Fibroblast of gingiva (primary cell): ENCODE data around the gene COG1.
A peak's percentile ranks its signal among the peaks of the same experiment; 100 is the strongest.

Experiments
- DNase-seq: peaks from one replicate; pipeline ENCODE4 v3.0.0-alpha.2; 2011; ENCODE audit warnings: low read depth

COG1 gene

GRCh38 chr17:73199751-73200317 is 7.0 kb downstream of the COG1 start:
- DNase-seq: no peak

- no peak for DNase-seq
Measured at GRCh38 chr17:73200476-73200875, 7.6 kb downstream of the COG1 start.

- DNase-seq: no peak
Measured at GRCh38 chr17:73201215-73202069, 8.6 kb downstream of the COG1 start.

GRCh38 chr17:73203135-73203787 is 10.4 kb downstream of the COG1 start:
- peak; percentile 37 for DNase-seq

GRCh38 chr17:73203788-73204479 is 11.1 kb downstream of the COG1 start:
- DNase-seq: no peak

- DNase-seq: no peak
Measured at GRCh38 chr17:73205459-73205961, 12.7 kb downstream of the COG1 start.

GRCh38 chr17:73208139-73208827 is 15.4 kb downstream of the COG1 start:
- no peak for DNase-seq

- no peak for DNase-seq
Measured at GRCh38 chr17:73209436-73209835, 16.6 kb downstream of the COG1 start.

GRCh38 chr17:73210002-73210678 is 17.3 kb downstream of the COG1 start:
- DNase-seq: no peak

GRCh38 chr17:73211745-73212144 is 18.9 kb downstream of the COG1 start:
- no peak for DNase-seq

- DNase-seq: no peak
Measured at GRCh38 chr17:73214008-73214407, 21.2 kb downstream of the COG1 start.

- DNase-seq: no peak
Measured at GRCh38 chr17:73214851-73215250, 22.0 kb downstream of the COG1 start.

- DNase-seq: no peak
Measured at GRCh38 chr17:73215447-73215846, 22.6 kb downstream of the COG1 start.

- no peak for DNase-seq
Measured at GRCh38 chr17:73223626-73224230, 30.9 kb downstream of the COG1 start.

- DNase-seq: no peak
Measured at GRCh38 chr17:73224237-73224636, 31.4 kb downstream of the COG1 start.

- no peak for DNase-seq
Measured at GRCh38 chr17:73224663-73225305, 31.9 kb downstream of the COG1 start.

GRCh38 chr17:73226556-73227172 is 33.8 kb downstream of the COG1 start:
- peak; percentile 11 for DNase-seq

GRCh38 chr17:73227379-73227778 is 34.5 kb downstream of the COG1 start:
- no peak for DNase-seq

- no peak for DNase-seq
Measured at GRCh38 chr17:73227944-73228343, 35.1 kb downstream of the COG1 start.

- peak; percentile 79 for DNase-seq
Measured at GRCh38 chr17:73228748-73229236, 35.9 kb downstream of the COG1 start.
